OCI-LY3 (cell line): ENCODE data around the gene CERCAM.

Experiments used
- EZH2phosphoT487 ChIP-seq: fragments of 200-600 bp; shearing (Covaris generic); IDR thresholded peaks from 2 replicates; pipeline ENCODE4 v1.6.1; 2018; ENCODE audit warnings: antibody characterized with exemption, mixed run types, low read depth
- TF ChIP-seq, protein P1 (sequence below): fragments of 200-600, 300-600 bp; sonication (generic); IDR thresholded peaks from 2 replicates; pipeline ENCODE4 v1.5.1; 2014; ENCODE audit warnings: antibody characterized with exemption, low read length, low read depth

GRCh38 chr9:128469070-128469469 is 48.4 kb downstream of the CERCAM start:
- TF ChIP-seq, protein P1, sequence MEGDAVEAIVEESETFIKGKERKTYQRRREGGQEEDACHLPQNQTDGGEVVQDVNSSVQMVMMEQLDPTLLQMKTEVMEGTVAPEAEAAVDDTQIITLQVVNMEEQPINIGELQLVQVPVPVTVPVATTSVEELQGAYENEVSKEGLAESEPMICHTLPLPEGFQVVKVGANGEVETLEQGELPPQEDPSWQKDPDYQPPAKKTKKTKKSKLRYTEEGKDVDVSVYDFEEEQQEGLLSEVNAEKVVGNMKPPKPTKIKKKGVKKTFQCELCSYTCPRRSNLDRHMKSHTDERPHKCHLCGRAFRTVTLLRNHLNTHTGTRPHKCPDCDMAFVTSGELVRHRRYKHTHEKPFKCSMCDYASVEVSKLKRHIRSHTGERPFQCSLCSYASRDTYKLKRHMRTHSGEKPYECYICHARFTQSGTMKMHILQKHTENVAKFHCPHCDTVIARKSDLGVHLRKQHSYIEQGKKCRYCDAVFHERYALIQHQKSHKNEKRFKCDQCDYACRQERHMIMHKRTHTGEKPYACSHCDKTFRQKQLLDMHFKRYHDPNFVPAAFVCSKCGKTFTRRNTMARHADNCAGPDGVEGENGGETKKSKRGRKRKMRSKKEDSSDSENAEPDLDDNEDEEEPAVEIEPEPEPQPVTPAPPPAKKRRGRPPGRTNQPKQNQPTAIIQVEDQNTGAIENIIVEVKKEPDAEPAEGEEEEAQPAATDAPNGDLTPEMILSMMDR, result no peak
- no peak for TF ChIP-seq EZH2phosphoT487
